HL-60 (cell line): ENCODE measurements around the gene NSUN2.

Source experiments
- GABPA ChIP-seq: IDR thresholded peaks from 2 replicates; pipeline ENCODE4 v1.6.1; 2012; ENCODE audit warnings: low read depth
- TF ChIP-seq, protein P1 (sequence below): IDR thresholded peaks from one replicate; pipeline ENCODE4 v1.5.1; 2011; ENCODE audit warnings: low read length, control low read depth, inconsistent platforms; ENCODE audit not compliant: insufficient read depth

- TF ChIP-seq, protein P1, sequence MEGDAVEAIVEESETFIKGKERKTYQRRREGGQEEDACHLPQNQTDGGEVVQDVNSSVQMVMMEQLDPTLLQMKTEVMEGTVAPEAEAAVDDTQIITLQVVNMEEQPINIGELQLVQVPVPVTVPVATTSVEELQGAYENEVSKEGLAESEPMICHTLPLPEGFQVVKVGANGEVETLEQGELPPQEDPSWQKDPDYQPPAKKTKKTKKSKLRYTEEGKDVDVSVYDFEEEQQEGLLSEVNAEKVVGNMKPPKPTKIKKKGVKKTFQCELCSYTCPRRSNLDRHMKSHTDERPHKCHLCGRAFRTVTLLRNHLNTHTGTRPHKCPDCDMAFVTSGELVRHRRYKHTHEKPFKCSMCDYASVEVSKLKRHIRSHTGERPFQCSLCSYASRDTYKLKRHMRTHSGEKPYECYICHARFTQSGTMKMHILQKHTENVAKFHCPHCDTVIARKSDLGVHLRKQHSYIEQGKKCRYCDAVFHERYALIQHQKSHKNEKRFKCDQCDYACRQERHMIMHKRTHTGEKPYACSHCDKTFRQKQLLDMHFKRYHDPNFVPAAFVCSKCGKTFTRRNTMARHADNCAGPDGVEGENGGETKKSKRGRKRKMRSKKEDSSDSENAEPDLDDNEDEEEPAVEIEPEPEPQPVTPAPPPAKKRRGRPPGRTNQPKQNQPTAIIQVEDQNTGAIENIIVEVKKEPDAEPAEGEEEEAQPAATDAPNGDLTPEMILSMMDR: no peak
- no peak for TF ChIP-seq GABPA
These were observed 1.5 kb upstream of the NSUN2 start for GRCh38 chr5:6634306-6634705.
